T follicular helper cell (primary cell): ENCODE results near the gene GIMAP2.

ENCODE experiments used
- DNase-seq: peaks from one replicate; pipeline ENCODE4 v3.0.0-alpha.2; 2020; ENCODE audit warnings: low read depth

Gene GIMAP2

GRCh38 chr7:150733482-150734095 lies 48.1 kb downstream of the GIMAP2 start:
- no peak for DNase-seq

DNA sequence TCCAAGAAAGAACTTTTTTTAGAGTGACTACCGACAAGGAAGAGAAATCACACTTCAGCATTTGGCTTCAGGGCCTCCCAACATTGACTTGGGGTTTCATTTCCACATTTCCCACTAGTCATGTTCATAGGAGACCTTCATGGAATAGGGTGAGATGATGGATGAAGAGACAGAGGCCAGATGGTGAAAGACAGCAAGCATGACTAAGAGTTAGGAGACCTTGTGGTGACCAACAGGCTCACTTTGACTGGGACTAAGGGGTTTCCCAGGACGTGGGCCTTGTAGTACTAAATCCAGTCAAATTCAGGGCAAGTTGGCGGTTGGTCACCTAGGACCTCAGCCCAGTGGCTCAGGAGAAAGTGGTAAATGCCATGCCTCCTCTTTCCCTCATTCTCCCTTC lies 48.7 kb downstream of the GIMAP2 start:
- DNase-seq, result no peak

DNA sequence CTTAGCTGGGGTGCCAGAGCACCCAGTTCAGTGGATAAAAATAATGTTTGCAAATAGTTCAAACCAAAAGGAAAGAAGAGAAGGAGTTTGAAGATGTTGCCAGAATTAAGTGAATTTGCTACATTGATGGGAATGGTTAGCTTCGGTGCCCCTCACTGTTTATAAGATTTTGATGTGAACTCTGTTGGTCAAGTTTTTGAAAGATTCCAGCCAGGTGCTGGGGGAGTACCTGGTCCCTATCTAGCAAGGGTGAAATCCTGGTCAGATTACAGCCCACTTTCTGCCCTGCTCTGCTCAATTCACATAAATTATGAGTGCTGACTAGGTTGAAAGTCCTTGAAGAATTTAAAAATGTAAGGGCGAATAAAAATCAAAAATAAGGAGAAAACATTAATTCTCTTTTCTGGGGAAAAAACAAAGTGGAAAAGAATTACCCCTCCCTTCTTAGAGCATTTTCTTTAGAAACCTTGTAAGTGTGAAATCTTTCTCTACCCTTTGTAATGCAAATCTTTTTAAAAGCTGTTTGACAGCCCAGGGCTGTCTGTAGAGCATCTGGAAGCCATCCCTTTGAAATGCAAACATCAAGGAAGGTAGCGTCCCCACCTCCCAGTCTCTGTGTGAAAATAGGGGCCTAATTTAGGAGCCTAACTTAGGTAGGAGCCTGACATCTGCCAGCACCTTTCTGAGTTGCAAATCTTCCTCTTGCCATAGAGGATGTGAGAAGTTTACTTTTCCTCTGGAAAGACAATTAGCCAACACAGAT lies 50.3 kb downstream of the GIMAP2 start:
- no peak for DNase-seq

GRCh38 chr7:150736864-150737263 lies 51.4 kb downstream of the GIMAP2 start:
- no peak for DNase-seq

GRCh38 chr7:150737265-150738055 lies 52.0 kb downstream of the GIMAP2 start, which contains the start of gene GIMAP5:
TSS of gene GIMAP5 (plus strand) at chr7:150737418. CDS start at chr7:150740885, 3,467 bp downstream.
- DNase-seq, result peak; percentile 32

DNA sequence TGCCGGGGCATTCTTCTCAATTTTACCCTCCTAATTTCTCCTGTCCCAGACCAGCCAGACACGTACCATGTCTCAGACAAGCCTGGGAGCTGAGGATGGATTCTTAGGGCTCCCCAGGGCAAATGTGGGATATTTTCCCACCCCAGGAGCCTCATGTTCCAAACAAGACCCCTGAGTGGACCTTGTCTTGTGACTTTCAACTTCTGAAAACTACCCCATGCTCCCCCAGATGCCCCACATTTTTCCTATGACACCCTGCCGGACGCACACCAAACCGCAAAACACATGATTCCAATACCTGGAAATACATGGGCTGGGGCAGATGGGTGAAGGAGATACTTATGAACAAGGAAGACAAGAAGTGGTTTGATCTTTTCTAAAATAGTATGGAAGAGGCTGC lies 52.6 kb downstream of the GIMAP2 start:
- no peak for DNase-seq

- no peak for DNase-seq
Measured at GRCh38 chr7:150738591-150739001, 53.1 kb downstream of the GIMAP2 start.

DNA sequence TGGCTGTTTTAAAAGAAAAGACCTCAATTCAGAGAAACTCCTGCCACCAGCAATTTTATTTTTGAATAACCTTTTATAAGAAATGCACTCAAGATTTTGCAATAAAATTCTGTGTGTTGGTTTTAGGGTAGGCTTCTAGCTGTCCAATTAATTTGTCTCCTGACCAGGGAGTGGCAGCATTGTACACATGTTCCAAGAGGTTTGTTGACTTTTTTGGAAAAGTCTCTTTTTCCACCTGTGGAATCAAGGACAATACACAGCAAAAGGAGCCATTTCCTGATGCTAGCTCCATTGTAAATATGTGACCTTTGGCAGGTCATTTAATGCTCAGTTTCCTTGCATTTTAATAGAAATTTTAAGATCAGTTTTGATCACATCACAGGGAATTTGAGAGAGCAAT lies 53.5 kb downstream of the GIMAP2 start:
- no peak for DNase-seq

DNA sequence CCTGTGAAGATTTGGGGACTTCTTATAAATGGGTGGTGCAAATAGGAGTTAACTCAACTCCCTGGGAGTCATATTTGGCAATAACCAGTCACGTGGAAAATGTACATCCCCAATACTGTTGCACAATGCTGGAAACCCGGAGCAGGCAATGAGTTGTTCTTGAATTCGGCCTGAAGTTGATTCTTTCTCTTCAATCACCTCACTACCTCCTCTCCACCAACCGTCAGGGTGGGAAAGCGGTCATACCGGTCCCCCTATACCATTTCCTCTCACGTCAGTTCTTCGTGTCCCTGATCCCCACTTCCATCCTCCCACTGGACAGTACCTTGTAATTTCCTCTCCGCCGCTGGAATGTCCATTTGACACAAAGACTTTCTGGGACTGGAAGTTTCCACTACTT lies 54.5 kb downstream of the GIMAP2 start:
- DNase-seq, result no peak

DNA sequence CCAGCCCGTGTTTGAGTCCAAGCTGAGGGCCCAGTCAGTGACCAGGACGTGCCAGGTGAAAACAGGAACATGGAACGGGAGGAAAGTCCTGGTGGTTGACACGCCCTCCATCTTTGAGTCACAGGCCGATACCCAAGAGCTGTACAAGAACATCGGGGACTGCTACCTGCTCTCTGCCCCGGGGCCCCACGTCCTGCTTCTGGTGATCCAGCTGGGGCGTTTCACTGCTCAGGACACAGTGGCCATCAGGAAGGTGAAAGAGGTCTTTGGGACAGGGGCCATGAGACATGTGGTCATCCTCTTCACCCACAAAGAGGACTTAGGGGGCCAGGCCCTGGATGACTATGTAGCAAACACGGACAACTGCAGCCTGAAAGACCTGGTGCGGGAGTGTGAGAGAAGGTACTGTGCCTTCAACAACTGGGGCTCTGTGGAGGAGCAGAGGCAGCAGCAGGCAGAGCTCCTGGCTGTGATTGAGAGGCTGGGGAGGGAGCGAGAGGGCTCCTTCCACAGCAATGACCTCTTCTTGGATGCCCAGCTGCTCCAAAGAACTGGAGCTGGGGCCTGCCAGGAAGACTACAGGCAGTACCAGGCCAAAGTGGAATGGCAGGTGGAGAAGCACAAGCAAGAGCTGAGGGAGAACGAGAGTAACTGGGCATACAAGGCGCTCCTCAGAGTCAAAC lies 56.9 kb downstream of the GIMAP2 start:
- DNase-seq, result no peak
